Epithelial cell of proximal tubule (primary cell): ENCODE measurements around the gene MYCBPAP. TPM values are rescaled to one million over a fixed set of nuclear protein-coding genes. Genes with fewer than 3 reads are reported as not detected.
A peak's percentile ranks its signal among the peaks of the same experiment; 100 is the strongest.

ENCODE experiments used
- DNase-seq: peaks from one replicate; pipeline ENCODE4 v3.0.0-alpha.2; 2011; ENCODE audit warnings: low read depth
- H3K4me3 ChIP-seq: 2 replicates; pipeline ENCODE4 v1.5.1; 2011; ENCODE audit warnings: low read depth, mild to moderate bottlenecking, low read length
- CTCF ChIP-seq: conservative IDR thresholded peaks from 2 replicates; pipeline ENCODE4 v1.5.1; 2012; ENCODE audit warnings: low read depth, mild to moderate bottlenecking, low read length
- total RNA-seq: library from RNA; depleted of rRNA; stranded (reverse); fragments of >200 nt; gene quantifications from 2 replicates; pipeline ENCODE4 v1.2.3, GENCODE V29; 2015

MYCBPAP gene
- total RNA-seq, 1 donor from 2014 or later, result 0.58 TPM

- no peak for DNase-seq
- TF ChIP-seq CTCF, result no peak
- H3K4me3 ChIP-seq, result no peak overlapping the region
These were observed 26.1 kb upstream of the MYCBPAP start for GRCh38 chr17:50482110-50482509.

- H3K4me3 ChIP-seq, result peak overlapping the region; percentile 5
- DNase-seq, result peak; percentile 86
- TF ChIP-seq CTCF, result peak; percentile 88
These were observed 25.7 kb upstream of the MYCBPAP start for GRCh38 chr17:50482516-50482915.

GRCh38 chr17:50483266-50483665, 25.0 kb upstream of the MYCBPAP start:
- no peak for TF ChIP-seq CTCF
- H3K4me3 ChIP-seq, result no peak overlapping the region
- DNase-seq, result no peak

- no peak for DNase-seq
- no peak for TF ChIP-seq CTCF
- no peak overlapping the region for H3K4me3 ChIP-seq
These were observed 23.7 kb upstream of the MYCBPAP start for GRCh38 chr17:50484386-50485155.

- TF ChIP-seq CTCF, result no peak
- H3K4me3 ChIP-seq, result no peak overlapping the region
- DNase-seq, result no peak
These were observed 20.8 kb upstream of the MYCBPAP start for GRCh38 chr17:50487213-50488096.

GRCh38 chr17:50488880-50489279, 19.4 kb upstream of the MYCBPAP start:
- no peak overlapping the region for H3K4me3 ChIP-seq
- TF ChIP-seq CTCF, result no peak
- no peak for DNase-seq
